ENCODE measurements around the gene OMG. TPM values are rescaled to one million over a fixed set of nuclear protein-coding genes. Genes with fewer than 3 reads are reported as not detected.
"Not testable (repeated sequence)": the region's sequence is repeated elsewhere in the genome, so short reads cannot be mapped to it uniquely, and the experiment has no call there.

OMG gene
- polyA plus RNA-seq, 1 donor = 0.28 TPM

- not testable (repeated sequence) for DNase-seq (ENCODE audit: low read depth)
Measured at GRCh38 chr17:31262923-31263322, 34.1 kb downstream of the OMG start.

- no peak for DNase-seq (ENCODE audit: low read depth)
Measured at GRCh38 chr17:31261601-31262000, 35.4 kb downstream of the OMG start.

- DNase-seq (ENCODE audit: low read depth) = no peak
Measured at GRCh38 chr17:31260151-31260550, 36.9 kb downstream of the OMG start.

GRCh38 chr17:31256936-31257335 lies 40.1 kb downstream of the OMG start:
- no peak for DNase-seq (ENCODE audit: low read depth)

GRCh38 chr17:31254654-31255053 lies 42.4 kb downstream of the OMG start:
- no peak for DNase-seq (ENCODE audit: low read depth)

- no peak for DNase-seq (ENCODE audit: low read depth)
Measured at GRCh38 chr17:31252741-31253140, 44.3 kb downstream of the OMG start.

- no peak for DNase-seq (ENCODE audit: low read depth)
Measured at GRCh38 chr17:31251970-31252328, 45.1 kb downstream of the OMG start.

GRCh38 chr17:31251105-31251969 lies 45.7 kb downstream of the OMG start:
- no peak for DNase-seq (ENCODE audit: low read depth)

GRCh38 chr17:31250229-31250628 lies 46.8 kb downstream of the OMG start:
- no peak for DNase-seq (ENCODE audit: low read depth)

GRCh38 chr17:31249835-31250141 lies 47.3 kb downstream of the OMG start:
- no peak for DNase-seq (ENCODE audit: low read depth)

GRCh38 chr17:31248986-31249834 lies 47.8 kb downstream of the OMG start:
- no peak for DNase-seq (ENCODE audit: low read depth)

Other genes starting within 250 kb of the OMG start
- 19.3 TPM for gene NF1, start 202.3 kb downstream of the OMG start, polyA plus RNA-seq (ENCODE audit: insufficient read length)
- 2.2 TPM for gene EVI2B, start 16.8 kb upstream of the OMG start, polyA plus RNA-seq (ENCODE audit: insufficient read length)
- 1.9 TPM for gene EVI2A, start 24.4 kb upstream of the OMG start, polyA plus RNA-seq (ENCODE audit: insufficient read length)
- 0.46 TPM for gene RAB11FIP4, start 94.4 kb upstream of the OMG start, polyA plus RNA-seq (ENCODE audit: insufficient read length)

Data from forelimb muscle (tissue), 1 donor.